MM.1S (cell line): ENCODE data around the gene KLHL35.

Experiments
- EZH2phosphoT487 ChIP-seq: fragments of 300-600 bp; sonication (generic); IDR thresholded peaks from 2 replicates; pipeline ENCODE4 v1.6.1; 2018; ENCODE audit warnings: antibody characterized with exemption, low read length
- TF ChIP-seq, protein P1 (sequence below): fragments of 300-600 bp; sonication (generic); IDR thresholded peaks from 2 replicates; pipeline ENCODE4 v1.5.1; 2016; ENCODE audit warnings: antibody characterized with exemption, low read length, mixed read lengths

DNA sequence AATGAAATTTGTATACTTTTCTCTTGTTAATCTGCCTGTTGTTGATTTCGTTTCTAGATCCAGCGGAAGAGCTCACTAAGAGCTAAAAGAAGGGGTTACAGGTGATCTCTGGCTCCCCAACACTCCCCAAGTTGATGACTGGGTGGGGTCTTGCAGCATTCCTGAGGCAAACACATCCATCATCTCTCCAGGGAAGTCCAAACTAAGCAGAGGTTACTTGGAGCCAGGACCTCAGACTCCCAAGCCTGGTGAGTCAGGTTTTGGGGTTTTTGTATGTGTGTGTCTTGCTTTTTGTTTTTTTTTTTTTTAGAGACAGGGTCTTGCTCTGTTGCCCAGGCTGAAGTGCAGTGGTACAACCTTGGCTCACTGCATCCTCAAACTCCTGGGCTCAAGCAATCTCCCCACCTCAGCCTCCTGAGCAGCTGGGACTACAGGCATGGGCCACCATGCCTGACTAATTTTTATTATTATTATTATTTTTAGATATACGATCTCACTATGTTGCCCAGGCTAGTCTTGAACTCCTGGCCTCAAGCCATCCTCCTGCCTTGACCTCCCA, 45.2 kb downstream of the KLHL35 start:
- TF ChIP-seq, protein P1, sequence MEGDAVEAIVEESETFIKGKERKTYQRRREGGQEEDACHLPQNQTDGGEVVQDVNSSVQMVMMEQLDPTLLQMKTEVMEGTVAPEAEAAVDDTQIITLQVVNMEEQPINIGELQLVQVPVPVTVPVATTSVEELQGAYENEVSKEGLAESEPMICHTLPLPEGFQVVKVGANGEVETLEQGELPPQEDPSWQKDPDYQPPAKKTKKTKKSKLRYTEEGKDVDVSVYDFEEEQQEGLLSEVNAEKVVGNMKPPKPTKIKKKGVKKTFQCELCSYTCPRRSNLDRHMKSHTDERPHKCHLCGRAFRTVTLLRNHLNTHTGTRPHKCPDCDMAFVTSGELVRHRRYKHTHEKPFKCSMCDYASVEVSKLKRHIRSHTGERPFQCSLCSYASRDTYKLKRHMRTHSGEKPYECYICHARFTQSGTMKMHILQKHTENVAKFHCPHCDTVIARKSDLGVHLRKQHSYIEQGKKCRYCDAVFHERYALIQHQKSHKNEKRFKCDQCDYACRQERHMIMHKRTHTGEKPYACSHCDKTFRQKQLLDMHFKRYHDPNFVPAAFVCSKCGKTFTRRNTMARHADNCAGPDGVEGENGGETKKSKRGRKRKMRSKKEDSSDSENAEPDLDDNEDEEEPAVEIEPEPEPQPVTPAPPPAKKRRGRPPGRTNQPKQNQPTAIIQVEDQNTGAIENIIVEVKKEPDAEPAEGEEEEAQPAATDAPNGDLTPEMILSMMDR = no peak
- no peak for TF ChIP-seq EZH2phosphoT487
